ENCODE data around the gene UBR4.
A peak's percentile ranks its signal among the peaks of the same experiment; 100 is the strongest.

The UBR4 gene

DNA sequence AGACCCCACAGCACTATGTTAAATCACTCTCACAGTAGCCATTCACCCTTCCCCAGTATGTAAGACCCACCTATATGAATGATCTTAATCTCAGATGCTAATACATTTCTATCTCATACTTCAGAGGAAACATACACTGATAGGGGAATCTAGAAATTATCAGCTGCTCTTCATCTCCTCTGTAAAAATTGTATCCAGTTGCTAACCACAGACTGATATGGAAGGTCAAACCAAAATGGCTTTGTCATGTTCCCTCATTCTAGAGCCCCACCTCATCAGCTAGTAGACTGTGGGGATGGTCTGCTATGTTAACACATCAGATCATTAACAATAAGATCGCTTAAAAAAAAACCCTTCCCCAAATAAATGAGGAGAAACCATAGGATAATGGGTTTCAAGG lies 71.7 kb downstream of the UBR4 start:
- DNase-seq (ENCODE audit: low spot score) = no peak
- TF ChIP-seq, protein P1, sequence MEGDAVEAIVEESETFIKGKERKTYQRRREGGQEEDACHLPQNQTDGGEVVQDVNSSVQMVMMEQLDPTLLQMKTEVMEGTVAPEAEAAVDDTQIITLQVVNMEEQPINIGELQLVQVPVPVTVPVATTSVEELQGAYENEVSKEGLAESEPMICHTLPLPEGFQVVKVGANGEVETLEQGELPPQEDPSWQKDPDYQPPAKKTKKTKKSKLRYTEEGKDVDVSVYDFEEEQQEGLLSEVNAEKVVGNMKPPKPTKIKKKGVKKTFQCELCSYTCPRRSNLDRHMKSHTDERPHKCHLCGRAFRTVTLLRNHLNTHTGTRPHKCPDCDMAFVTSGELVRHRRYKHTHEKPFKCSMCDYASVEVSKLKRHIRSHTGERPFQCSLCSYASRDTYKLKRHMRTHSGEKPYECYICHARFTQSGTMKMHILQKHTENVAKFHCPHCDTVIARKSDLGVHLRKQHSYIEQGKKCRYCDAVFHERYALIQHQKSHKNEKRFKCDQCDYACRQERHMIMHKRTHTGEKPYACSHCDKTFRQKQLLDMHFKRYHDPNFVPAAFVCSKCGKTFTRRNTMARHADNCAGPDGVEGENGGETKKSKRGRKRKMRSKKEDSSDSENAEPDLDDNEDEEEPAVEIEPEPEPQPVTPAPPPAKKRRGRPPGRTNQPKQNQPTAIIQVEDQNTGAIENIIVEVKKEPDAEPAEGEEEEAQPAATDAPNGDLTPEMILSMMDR (IDR thresholded peaks at IDR 0.05; ENCODE audit: extremely low read depth, missing control alignments) = no peak

DNA sequence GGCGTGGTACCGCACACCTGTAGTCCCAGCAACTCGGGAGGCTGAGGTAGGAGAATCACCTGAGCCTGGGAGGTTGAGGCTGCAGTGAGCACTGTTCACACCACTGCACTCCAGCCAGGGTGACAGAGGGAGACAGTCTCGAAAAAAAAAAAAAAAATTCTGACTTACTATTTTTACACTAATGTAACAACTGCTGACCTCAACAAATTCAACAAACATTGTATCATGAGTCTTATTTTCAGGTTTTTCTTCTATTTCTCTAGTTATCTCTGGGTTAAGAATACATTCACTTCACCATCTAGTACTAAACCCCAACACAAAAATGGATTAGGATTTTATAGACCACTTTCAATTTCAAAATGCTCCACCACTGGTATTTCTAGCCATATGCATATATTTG lies 72.9 kb downstream of the UBR4 start:
- TF ChIP-seq, protein P1 (IDR thresholded peaks at IDR 0.05; ENCODE audit: extremely low read depth, missing control alignments) = no peak
- DNase-seq (ENCODE audit: low spot score) = no peak

DNA sequence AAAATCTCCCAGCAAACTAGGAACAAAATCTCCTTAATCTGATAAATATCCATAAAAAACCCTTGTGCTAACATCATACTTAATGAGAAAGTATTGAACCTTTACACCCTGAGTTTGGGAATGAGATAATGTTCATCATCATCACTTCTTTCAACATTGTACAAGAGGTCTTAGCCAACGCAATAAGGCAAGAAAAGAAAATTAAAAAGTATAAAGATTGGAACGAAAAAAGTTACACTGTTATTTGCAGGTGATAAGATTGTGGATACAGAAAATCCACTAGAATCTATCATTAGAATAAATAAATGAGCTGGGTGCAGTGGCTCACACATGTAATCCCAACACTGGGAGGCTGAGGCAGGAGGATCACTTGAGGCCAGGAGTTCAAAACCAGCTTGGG lies 76.7 kb downstream of the UBR4 start:
- TF ChIP-seq, protein P1 (IDR thresholded peaks at IDR 0.05; ENCODE audit: extremely low read depth, missing control alignments) = no peak
- no peak for DNase-seq (ENCODE audit: low spot score)

DNA sequence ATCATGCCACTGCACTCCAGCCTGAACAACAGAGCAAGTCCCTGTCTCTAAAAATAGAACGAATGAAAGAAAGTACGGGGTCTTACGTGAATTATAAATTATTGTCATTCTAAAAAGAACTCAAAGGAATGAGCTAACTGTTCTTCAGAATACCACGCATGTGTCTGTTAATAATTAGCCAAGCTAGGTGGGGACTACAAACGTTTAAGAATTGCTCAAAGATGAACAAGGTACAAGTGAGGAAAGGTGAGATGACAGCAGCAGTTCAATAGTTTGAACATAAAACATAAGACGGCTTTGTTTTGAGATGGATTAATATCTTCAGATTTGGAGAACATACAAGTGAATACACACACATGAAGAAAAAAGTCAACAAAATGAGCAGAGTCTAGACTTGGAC lies 79.6 kb downstream of the UBR4 start:
- TF ChIP-seq, protein P1 (IDR thresholded peaks at IDR 0.05; ENCODE audit: extremely low read depth, missing control alignments) = no peak
- no peak for DNase-seq (ENCODE audit: low spot score)

DNA sequence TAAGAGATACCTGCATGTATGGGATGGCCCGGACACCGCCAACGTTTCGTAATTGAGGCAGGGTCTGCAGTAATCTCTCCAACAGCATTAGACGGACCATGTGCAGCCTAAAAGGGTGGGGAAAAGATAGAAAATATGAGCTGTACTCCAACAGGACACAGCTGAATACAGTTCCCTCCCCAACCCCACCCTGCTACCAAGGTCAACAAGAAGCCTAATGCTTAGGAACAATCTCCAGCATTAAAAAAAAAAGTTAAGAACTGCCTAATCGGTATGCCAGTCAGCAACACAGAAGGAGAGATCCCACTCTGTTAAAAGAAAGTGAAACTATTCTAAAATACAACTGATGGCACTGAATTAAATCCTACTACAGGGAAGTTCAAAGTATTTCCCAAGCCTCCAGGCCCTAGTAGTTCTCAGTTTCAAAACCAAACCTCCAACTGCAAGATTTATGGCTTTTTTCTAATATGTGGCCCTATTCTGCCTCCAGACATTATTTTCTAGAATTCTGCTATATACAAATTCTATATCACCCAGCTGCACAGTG lies 81.0 kb downstream of the UBR4 start:
- TF ChIP-seq, protein P1 (IDR thresholded peaks at IDR 0.05; ENCODE audit: extremely low read depth, missing control alignments) = no peak
- no peak for DNase-seq (ENCODE audit: low spot score)

DNA sequence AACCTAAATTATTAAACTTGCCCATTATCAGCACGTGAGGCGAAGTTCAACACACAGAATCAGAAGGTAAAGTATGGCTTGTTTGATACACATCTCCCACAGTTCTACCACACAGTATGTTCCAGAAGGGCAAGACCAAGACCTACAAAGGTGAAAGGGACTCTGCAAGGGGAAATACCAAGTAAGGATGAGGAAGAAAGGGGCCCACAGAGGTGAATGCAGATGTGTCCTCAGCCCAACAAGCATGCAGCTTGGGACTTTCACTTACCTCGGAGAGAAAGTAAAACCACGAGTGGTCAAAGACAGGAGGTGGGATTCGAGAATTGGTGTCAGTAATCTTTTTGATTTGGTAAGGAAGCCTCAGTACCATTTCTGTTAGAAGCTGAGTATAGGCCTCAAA lies 85.8 kb downstream of the UBR4 start:
- TF ChIP-seq, protein P1 (IDR thresholded peaks at IDR 0.05; ENCODE audit: extremely low read depth, missing control alignments) = no peak

DNA sequence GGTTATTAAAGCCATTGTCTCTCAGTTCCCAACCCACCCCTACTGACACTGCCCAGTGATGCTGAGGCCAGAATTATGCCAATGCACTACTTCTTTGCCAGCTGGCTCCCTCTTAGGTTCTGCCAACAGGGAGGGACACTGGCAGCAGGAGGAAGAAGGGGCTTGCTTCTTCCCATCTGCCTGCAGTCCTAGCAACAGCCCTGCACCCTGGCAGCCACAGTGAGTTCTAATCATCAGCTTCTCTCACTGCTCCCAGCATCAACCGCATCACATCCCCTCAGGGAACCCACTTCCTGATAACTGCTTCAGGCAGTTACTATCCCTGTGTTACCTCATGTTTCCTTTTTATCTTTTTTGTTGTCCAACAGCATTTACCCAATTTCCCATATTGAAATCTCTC lies 86.2 kb downstream of the UBR4 start:
- TF ChIP-seq, protein P1 (IDR thresholded peaks at IDR 0.05; ENCODE audit: extremely low read depth, missing control alignments) = no peak

More for the DNA sequence above, 85.8 kb downstream of the UBR4 start:
- DNase-seq (ENCODE audit: low spot score) = peak; percentile 61

More for the DNA sequence above, 86.2 kb downstream of the UBR4 start:
- DNase-seq (ENCODE audit: low spot score) = no peak

All from GM20000 (cell line).